HPDE6-E6E7 (cell line): ENCODE results near the gene GRID1.

Experiments used
- DNase-seq: peaks from one replicate; pipeline ENCODE4 v3.0.0; 2011; ENCODE audit warnings: missing footprints; ENCODE audit errors: extremely low spot score

GRID1 gene

DNA sequence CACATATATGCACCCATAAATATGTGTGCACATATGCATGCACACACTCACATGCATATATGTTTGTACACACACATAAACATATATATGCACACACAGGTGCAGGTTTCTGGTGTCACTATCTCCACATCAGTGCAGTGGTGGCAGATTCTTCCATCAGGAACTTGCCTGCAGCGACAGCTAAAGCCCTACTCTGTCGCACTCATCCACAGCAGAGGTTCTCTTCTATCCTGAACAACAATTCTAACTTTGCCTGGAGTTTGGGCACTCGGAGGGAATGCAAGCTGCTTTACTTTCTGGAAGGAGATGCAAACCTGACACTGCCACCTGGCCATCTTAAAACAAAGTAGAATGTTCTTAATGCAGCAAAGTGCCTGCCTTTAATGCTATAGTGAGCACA is 745.8 kb downstream of the GRID1 start:
- no peak for DNase-seq

DNA sequence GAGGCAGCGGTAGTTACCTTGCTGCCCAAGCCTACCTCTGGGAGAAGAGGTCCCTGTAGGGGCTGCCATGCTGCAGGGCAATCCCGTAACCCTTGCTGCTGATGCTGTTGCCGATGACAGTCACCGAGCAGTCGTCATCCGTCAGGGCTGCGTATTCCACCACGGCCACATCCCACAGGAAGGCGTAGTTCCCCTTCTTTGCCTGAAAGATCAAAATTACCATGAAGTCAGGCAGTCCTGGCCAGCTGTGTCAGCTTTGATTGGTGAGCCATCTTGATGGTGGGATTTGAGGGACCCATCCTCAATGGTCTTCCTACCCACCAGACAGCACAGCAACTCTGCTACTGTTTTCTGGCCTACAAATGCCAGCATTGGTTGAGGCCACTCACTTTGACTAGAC is 746.8 kb downstream of the GRID1 start:
- no peak for DNase-seq

DNA sequence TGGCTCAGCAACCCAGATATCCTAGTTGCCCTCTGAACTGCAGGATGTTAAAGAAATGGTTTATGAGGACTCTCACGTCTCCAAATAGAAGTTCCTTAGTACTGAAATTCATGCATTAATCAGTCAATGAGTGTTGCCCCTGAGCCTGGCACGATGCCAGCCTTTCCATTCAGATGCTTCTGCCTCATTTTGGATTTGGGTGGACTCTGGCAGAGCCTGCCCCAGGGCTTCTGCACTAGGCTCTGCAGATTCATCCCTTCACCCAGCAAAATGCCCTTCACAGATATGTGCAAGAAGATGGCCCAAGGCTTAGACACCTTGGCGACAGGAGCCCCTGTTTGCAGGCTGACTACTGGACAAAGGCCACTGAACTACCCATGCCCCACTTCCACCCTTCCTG is 747.8 kb downstream of the GRID1 start:
- no peak for DNase-seq

DNA sequence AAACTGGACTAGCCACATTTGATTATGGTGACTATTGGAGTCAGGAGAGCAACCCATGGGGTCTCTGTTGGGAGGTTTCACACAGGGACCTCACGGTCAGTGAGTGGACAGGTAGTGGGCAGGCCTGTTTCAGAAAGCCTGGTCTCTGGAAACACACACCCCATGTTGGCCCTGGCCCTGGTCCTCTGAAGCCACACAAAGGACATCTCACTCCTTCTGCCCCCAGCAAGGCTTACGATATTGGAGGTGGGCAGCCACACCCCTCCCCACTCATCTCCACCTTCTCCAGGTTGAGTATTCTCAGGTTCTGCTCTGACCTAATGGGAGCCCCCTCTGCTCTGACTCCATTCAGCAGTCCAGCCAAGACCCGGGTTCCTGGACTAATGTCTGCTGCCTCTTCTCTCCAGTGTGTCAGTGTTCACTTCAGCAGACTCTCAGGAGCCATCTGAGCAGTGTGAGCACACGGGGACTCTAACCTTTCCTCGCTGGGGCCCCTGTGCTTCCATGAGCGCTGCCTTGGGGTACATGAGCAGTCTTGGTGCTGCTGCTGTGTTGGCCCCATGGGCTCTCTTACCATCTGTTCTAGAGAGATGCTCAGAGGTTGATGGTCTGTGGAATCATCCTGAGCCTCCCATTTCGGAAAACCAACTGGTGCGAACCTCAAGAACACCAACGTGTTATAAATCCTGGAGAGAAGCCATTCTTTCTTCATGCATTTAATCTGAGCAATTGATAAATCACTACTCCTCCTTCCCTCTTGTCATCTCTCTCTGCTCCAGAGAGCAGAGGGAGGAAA is 748.6 kb downstream of the GRID1 start:
- no peak for DNase-seq

DNA sequence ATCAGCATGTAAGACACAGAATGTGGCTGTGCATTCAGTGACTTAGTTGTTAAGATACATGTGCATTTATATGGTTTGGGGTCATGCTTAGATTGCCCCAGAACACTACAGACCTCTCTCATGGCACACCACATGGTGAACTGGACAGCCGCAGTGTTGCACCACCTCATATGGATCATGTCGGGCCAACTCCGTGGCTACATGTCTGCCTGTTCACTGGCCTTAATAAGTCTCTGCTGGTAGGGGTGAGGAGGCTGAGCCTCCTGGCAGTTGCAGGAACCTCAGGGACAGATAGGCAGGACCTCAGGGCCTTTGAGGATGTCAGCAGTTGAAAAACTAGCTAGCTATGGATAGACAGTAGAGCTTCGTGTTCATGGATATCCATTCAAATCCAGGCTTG is 751.0 kb downstream of the GRID1 start:
- DNase-seq = no peak

DNA sequence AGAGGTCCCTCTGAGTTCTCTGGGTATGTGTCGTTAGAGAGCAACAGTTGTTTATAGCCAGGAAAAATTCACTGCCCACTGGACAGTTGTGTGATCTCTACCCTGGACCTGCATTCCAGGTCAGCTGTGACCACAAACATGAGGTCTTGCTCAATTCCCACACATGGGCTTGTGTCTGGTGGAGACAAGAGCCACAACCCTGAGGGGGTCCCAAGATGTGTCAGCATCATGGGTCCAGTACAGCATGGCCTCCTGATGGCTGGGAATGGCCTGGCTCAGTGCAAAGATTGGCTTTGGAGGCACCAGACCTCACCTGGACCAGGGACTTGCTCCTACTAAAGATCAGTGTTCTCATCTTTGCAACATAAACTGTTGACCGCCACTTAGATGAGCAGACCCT is 751.6 kb downstream of the GRID1 start:
- DNase-seq = no peak

DNA sequence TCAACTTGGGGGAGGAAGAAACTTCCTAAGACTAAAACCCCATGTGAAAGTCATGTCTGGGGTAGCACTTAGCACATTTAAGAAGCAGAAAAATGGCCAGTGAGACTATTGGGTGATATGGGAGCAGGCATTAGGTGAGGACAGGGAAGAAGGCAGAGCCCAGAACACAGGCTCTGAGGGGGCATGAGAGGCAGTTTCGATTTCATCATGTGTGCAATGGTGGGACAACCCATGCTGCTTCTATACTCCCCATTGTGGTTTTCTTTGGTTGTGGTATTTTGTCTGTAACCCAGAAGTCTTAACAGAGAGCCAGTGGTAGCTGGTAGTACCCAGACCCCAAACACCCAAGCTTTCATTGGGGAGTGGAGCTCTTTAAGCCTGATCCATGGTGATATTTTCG is 752.0 kb downstream of the GRID1 start:
- no peak for DNase-seq

DNA sequence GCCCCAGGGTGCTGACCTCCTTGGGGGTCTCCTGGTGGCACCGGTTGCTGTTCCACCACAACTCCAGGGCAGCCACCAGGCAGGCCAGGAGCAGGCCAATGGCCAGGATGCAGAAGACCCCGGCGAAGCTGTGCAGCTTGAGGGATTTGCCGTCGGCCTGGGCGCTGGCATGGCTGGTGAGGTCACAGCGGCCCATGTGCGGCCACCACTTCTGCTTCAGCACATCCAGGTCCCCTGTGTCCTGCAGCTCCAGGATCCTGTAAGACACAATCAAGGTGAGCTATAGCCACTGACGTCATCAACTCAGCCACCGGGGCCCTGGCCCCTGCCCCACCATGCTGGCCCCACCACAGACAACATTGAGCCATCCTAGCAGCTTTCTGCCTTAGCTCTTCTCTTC is 753.2 kb downstream of the GRID1 start:
- no peak for DNase-seq

DNA sequence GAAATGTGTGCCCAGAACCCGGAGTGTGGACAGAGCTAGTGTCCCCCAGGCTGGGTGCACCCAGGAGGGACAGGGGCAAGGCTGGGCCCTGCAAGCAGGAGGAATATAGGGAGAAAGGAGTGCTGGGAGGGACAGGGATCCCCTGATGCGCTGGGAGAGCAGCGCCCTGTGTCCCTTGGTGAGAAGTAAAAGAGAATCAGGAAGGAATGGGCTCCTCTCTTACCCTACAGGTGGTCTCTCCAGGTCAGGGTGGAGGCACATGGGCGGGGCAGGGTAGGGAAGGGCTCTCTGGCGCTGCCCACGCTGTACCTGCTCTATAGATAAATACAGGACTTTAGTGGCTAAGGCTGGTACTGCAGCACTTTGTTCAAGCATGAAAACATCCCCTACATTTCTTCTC is 753.8 kb downstream of the GRID1 start:
- no peak for DNase-seq

DNA sequence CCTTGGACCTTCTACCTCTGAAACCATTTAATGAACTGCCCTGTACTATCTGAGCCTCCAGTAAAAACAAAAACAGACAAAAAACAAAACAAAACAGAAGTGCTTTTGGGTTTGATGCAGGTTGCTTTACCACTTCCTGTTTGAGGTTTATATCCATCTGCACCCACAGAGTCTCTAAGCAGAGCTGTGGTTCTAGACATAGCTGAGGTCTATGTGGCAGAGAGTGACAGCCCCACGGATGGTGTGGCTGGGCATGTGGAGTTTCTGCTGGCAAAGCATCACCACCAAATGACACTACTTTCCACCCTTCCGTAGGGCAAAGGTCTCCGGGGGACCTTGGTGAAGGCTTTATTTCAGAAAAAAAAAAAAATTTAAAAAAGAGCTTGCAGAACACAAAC is 754.2 kb downstream of the GRID1 start:
- DNase-seq = no peak

DNA sequence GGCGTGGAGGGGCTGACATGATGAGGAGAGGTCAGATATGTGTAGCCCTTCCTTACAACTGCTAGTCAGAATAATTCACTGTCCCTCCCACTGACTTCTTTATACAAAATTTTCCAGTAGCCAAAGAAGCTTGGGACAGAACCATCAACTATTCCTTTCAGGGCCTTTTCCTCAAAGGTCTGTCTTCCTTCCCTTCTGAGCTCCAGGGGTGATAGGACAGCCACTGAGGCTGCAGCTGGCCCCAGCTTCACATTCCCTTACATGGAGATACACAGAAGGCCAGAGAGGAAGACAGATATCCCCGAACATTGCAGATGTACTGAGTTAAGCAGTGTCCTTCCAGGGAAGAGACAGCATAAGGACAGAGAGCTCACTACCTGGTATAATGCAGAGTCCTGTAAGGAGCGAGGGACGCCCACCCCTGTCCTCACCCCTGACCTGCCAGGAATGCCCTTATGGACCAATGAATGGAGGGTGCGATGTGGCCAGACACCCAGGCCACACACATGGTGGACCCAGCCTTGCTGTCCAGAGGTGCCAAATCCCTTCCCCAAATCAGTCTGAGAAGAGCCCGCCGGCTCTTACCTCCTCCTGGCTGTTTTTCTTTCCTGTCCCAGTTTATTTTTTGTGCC is 754.7 kb downstream of the GRID1 start:
- DNase-seq = no peak

DNA sequence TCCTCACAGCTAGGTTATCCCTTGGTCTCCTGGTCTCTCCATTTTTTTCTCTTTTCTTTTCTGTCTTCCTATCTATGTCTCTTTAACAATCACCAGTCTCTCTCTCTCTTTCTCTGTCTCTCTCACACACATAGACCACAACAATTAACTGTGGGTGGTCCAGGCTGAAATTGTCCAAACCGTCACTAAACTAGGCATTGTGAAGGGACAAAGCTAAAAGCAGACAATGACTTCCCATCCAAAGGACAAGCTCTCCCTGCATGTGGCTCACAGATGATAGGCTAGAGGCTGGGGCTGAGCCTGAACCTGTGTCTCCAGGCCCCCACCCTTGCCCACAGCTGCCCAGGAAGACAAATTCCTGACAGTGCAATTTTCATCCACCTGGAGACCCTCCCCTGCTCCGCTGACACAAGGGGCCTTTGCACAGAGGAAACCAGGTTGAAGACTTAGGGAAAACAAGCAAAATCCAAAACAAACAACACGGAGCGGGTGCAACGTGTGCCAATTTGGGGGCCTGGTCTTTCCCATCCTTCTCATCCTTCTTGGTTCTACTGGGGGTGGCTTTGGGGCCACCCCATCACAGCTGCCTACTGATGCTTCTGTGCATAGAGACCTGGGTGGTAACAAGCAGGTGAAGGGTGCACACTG is 755.4 kb downstream of the GRID1 start:
- DNase-seq = no peak

DNA sequence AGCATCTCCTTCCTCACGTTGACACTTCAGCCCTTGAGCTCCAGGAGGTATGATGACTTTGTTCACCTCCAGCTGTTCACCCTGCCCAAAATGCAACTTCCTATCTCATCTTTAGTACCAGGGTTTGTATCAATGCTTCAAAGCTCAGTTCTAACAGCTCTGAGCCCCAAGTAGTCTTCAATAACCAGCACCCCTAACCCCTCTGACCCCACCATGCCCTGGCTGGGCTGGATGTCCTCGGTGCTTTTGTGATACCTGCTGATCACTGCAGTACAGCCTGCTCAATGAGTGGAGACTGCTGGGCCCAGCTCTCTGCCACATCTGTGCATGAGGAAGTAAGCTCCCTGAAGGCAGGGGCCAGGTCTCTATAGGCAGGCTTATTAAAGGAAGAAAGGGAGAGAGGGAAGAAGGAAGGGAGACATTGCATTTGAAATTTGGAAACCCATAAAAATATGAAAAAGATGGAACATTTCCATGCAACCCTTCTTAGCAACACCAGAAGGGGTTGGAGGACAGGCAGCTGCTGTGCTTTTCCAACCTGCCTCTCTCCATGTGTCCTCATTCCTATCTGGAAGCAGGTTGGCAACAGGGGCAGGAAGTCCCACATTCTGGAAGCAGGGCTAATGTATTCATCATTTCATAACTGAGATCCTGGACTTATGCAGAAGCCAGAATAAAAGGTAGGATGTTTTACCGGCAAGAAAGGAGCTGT is 756.1 kb downstream of the GRID1 start:
- no peak for DNase-seq

DNA sequence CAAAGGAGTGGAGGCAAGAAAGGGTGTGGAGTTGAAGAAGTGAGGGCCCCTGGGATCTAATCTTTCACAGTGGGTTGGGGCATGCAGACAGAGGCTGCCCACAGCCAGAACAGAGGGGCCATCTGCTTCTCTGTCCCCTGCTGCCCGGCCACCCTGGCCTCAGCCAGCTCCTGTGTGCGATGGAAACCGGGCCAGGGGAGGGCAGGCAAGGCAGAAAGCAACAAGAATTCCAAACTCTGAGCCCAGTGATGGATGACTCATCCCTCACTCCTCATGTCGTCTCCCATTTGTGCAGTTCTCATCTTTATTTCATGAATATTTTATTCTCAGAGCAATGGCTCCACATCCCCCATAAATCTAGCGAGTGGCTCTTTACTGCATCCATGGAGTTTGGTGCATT is 757.1 kb downstream of the GRID1 start:
- DNase-seq = no peak

DNA sequence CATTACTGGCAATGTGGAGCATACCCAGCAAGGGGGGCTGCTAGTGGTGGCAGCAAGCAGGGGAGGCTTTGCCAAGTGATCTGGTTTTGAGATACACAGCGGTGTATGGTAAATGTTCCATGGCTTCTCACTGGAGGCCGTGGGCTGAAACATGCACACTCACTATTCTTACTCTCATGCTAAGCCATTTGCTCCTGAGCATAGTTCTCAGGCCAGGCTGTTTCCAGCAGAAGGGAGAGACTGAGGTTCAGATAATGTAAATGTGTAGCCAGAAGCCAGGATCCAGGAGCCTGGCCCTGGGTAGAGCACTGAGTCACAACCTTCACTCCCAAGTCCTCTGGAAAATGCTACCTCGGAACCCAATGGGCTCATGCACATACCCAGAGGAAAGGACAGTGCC is 757.9 kb downstream of the GRID1 start:
- no peak for DNase-seq

DNA sequence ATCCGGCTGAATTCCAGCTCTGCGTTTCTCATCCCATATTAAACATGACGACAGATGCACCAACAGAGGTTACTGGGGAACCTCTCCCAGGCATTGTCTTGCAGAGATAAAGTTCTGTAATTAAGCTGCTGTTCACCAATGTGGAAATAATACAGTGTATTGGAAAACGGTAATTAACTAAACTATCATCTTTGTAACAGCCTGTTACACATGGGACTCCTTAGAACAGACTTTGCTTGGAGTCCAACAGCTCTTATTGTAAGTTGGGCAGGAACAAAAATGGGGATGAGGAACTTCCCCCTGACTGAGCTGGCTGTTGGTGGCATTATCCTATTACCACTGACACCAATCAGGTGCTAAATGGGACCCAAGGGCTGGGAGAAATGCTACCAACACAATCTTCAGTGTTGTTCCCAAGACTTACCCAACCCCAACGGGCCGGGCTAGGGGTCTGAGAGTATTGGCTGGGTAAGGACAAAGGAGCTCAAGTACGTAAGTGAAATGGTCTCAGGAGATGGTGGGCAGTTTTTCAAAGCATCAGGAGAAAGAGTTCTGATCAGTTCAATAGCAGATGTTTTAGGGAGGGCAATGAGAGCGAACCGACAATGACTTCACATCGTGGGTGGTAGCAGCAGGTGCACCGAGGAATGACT is 759.4 kb downstream of the GRID1 start:
- no peak for DNase-seq

DNA sequence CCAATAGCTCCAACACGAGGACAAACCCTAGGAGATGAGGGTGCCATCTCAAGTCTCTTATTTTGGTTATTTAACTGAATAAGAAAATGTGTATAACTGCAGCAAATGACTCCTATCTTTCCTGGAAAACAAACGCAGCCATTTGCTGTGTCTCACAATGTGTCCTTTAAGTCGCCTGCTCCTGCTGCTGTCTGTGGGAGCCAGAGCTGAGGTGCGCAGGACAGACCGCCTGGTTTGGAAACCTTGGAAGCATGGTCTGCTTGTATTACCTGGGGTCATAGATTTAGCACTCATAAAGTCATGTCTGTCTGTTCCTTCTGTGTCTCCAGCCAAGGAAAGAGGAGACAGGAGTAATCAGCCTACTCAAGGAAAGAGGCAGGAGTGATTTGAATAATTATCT is 760.2 kb downstream of the GRID1 start:
- DNase-seq = no peak

DNA sequence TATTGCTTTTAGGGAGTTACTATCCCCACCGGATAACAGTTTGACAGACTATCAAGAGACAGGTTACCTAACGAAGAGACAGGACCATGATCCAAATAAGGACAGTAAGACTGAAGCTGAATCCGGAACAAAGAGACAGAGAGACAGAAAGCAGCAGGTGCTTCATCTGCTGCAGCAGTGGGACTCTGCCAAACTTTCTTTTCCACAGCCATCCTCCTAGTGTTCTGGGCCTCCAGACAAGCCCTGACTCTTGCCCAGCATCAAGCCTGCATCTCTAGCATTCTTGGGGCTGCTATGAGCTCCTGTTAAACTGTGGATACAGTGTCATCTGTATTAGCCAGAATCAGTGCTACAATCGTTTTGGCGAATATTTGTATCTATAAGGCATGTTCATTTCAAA is 761.7 kb downstream of the GRID1 start:
- no peak for DNase-seq

DNA sequence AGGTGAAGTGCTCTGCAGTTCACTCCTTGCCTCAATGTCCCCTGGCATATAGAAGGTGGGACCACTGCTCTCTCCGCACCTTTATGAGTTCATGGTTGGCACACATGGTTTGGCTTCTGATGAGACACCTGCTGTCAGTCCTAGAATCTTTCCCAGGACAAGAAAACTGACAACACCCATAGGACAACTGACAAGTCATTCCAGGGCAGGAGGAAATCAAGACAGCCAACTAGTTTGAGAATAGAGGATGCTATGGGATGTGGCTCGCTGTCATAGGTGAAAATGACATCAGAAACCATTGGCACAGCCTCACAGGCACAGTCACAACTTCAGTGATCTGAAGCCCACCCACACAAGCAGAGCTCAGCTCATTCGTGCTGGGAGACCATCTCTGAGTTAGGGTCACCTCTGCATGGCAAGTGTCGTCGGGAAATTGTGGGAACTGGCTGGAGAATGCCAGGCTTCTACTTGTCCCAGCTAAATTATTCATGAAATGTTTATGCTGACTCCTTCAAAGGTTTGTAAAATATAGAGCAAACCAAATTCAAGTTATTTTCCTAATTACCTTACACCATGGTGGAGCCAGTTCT is 762.4 kb downstream of the GRID1 start:
- DNase-seq = no peak

DNA sequence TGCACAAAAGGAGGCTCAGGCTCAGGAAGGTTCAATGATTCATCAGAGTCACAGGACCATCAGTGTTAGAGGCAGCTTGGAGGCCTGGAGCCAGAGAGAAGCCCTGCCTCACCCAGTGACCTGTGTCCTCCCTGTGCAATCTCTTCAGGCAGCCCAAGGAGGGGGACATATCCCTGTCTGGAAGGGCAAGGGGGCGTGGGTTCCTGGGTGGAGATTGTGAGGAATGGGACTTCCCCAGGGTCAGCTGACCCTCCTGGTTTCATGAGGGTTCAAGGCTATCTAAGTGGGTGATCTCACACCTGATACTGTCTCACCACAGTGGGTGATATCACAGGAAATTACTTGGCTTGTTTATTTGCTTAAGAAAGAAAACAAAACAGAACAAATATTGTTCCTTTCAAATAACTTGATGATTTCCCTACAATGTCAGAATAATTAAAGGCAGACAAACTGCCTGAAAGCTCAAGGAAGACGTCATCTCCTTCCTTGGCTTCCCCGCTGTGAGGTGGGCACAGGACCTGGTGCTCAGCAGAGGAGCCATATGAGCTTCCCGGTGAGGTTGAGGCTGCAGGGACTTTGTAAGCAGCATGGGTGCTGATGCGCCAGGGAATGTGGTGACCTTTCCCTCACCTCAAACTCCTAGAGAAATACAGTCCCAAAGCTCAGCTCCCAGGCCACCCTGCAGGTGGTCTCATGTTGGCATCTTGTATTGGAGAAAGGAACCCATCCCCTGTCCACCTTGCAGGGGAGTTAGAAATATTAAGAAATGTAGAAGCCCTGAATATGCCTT is 763.2 kb downstream of the GRID1 start:
- no peak for DNase-seq

DNA sequence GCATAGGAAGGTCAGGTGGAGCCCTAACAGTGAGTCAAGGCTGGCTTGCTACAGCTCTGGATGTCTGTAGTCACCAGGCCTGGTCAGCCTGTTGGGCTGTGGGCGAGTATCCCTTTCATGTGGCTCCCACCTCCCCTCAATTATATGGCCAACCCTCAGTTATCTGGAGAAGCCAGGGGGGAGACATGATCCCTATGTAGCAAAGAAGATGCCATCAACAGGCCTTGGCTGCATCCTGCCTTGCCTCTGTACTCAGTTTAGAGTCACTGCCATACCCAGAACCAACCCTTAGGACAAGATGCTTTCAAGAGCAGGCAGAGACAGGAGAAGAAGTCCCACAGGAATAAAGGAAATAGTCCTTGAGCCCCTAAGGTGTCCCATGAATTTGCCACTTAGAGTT is 763.9 kb downstream of the GRID1 start:
- DNase-seq = no peak
